HepG2 (cell line): ENCODE results near the gene PSMD1. TPM values are rescaled to one million over a fixed set of nuclear protein-coding genes. Genes with fewer than 3 reads are reported as not detected.

Experiments used
- AGO2 ChIP-seq: fragments of 200-400 bp; formaldehyde crosslinking; optimal IDR thresholded peaks from 2 replicates; pipeline ENCODE3; 2017; ENCODE audit warnings: mild to moderate bottlenecking, low read depth, low read length, moderate library complexity
- BRD4 ChIP-seq: sonication (generic); formaldehyde crosslinking; IDR thresholded peaks from 2 replicates; pipeline ENCODE4 v1.4.0; 2020; ENCODE audit warnings: missing genetic modification reagents
- CBX1 ChIP-seq: IDR thresholded peaks from one replicate; pipeline ENCODE4 v1.6.1; 2016; ENCODE audit warnings: antibody characterized with exemption, low read depth
- E2F1 ChIP-seq: sonication (generic); formaldehyde crosslinking; IDR thresholded peaks from 2 replicates; pipeline ENCODE4 v1.5.0; 2020; ENCODE audit warnings: missing genetic modification reagents
- FOXO1 ChIP-seq: sonication (generic); formaldehyde crosslinking; IDR thresholded peaks from 2 replicates; pipeline ENCODE4 v1.4.0; 2020; ENCODE audit warnings: missing genetic modification reagents
- IRX3 ChIP-seq: sonication (generic); formaldehyde crosslinking; IDR thresholded peaks from 2 replicates; pipeline ENCODE4 v1.8.1; 2023; ENCODE audit warnings: mild to moderate bottlenecking, low read depth, missing genetic modification reagents, borderline replicate concordance
- MXI1 ChIP-seq: IDR thresholded peaks from 3 replicates; pipeline ENCODE4 v1.6.1; 2012; ENCODE audit warnings: low read depth, low read length, inconsistent platforms, borderline replicate concordance
- NONO ChIP-seq, 2 experiments: fragments of 450-650 bp in 1 of 2; sonication (generic) in 1 of 2; formaldehyde crosslinking in 1 of 2; IDR thresholded peaks in 1 of 2; conservative IDR thresholded peaks in 1 of 2; 2 replicates each; pipeline versions ENCODE4 v1.6.1 to v1.8.0; 2017 to 2022; ENCODE audit warnings: mild to moderate bottlenecking in 1 of 2, missing genetic modification reagents in 1 of 2, moderate library complexity in 1 of 2
- PRMT3 ChIP-seq: sonication (generic); formaldehyde crosslinking; IDR thresholded peaks from 2 replicates; pipeline ENCODE4 v1.8.1; 2022; ENCODE audit warnings: low read depth, mild to moderate bottlenecking, moderate library complexity, missing genetic modification reagents, borderline replicate concordance
- RERE ChIP-seq: IDR thresholded peaks from 2 replicates; pipeline ENCODE4 v1.6.1; 2016; ENCODE audit warnings: low read depth, missing genetic modification reagents, missing compliant biosample characterization
- SNAPC5 ChIP-seq: sonication (generic); formaldehyde crosslinking; IDR thresholded peaks from 2 replicates; pipeline ENCODE4 v1.8.1; 2023; ENCODE audit warnings: mild to moderate bottlenecking, missing genetic modification reagents, borderline replicate concordance
- SRSF9 ChIP-seq: fragments of 200-400 bp; formaldehyde crosslinking; IDR thresholded peaks from 2 replicates; pipeline ENCODE4 v1.6.1; 2018; ENCODE audit warnings: borderline replicate concordance, mild to moderate bottlenecking, low read depth, low read length; ENCODE audit not compliant: insufficient read depth, poor library complexity, severe bottlenecking
- ZNF337 ChIP-seq: sonication (generic); formaldehyde crosslinking; IDR thresholded peaks from 2 replicates; pipeline ENCODE4 v1.5.1; 2020; ENCODE audit warnings: missing genetic modification reagents, low read depth, mild to moderate bottlenecking, borderline replicate concordance
- ZNF790 ChIP-seq: sonication (generic); formaldehyde crosslinking; IDR thresholded peaks from 2 replicates; pipeline ENCODE4 v1.8.0; 2022; ENCODE audit warnings: missing genetic modification reagents, mild to moderate bottlenecking, borderline replicate concordance
- polyA plus RNA-seq, 8 experiments: library from polyadenylated mRNA; depleted of rRNA in 3 of 8; stranded (reverse) in 7 of 8; unstranded in 1 of 8; fragments of >200 nt; fragmentation: Illumina TruSeq in 4 of 8; extraction: Trizol in 4 of 8; gene quantifications; 2 replicates each; pipeline versions ENCODE4 v1.2.1 to v1.2.3, GENCODE V29; 2011 to 2016; ENCODE audit warnings: low read depth in 4 of 8, missing spikeins in 1 of 8, mixed read lengths in 1 of 8; ENCODE audit not compliant: insufficient read depth in 1 of 8
- total RNA-seq, 5 experiments: library from RNA; depleted of rRNA; stranded (reverse); fragments of >200 nt; fragmentation: Illumina TruSeq; extraction: Trizol; gene quantifications; 2 replicates each; pipeline ENCODE4 v1.2.3, GENCODE V29; 2016; ENCODE audit warnings: low read depth in 1 of 5
- TF ChIP-seq, protein P1 (sequence below): fragments of 450-650 bp; IDR thresholded peaks from 2 replicates; pipeline ENCODE4 v1.6.1; 2016
- TF ChIP-seq, protein P2 (sequence below): sonication (generic); formaldehyde crosslinking; IDR thresholded peaks from 2 replicates; pipeline ENCODE4 v1.5.0; 2020; ENCODE audit warnings: missing genetic modification reagents
- TF ChIP-seq, protein P3 (sequence below): sonication (generic); formaldehyde crosslinking; IDR thresholded peaks from 2 replicates; pipeline ENCODE4 v1.4.0; 2020; ENCODE audit warnings: mild to moderate bottlenecking, missing genetic modification reagents
- TF ChIP-seq, protein P4 (sequence below): sonication (generic); formaldehyde crosslinking; IDR thresholded peaks from 2 replicates; pipeline ENCODE4 v1.5.1; 2020; ENCODE audit warnings: mild to moderate bottlenecking, missing genetic modification reagents, borderline replicate concordance

The PSMD1 gene
- total and polyA plus RNA-seq, 2 of the 13 experiments (the other 11 are each of a cell fraction or from before 2014, with no cell fraction given), result 136 to 191 TPM

DNA sequence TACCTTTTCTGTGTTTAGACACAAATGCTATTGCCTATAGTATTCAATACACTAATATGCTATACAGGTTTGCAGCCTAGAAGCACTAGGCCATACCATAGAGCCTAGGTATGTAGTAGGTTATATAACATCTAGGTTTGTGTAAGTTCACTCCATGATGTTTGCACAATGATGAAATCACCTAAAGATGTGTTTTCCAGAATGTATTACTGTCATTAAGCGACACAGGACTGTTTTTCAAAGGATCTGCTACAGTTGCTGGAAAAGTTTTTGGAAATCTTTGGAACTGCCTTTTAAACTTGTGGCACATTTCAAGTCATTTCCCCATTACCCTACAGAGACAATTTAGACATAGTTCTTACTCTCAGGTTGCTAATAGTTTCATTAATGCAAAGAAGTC, 9.3 kb downstream of the PSMD1 start (continued):
- TF ChIP-seq, protein P1, sequence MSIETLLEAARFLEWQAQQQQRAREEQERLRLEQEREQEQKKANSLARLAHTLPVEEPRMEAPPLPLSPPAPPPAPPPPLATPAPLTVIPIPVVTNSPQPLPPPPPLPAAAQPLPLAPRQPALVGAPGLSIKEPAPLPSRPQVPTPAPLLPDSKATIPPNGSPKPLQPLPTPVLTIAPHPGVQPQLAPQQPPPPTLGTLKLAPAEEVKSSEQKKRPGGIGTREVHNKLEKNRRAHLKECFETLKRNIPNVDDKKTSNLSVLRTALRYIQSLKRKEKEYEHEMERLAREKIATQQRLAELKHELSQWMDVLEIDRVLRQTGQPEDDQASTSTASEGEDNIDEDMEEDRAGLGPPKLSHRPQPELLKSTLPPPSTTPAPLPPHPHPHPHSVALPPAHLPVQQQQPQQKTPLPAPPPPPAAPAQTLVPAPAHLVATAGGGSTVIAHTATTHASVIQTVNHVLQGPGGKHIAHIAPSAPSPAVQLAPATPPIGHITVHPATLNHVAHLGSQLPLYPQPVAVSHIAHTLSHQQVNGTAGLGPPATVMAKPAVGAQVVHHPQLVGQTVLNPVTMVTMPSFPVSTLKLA, result no peak
- TF ChIP-seq RERE (0 out of 2 replicates have a peak, but pooled peaks have one; percentile 40), PRMT3 (CRISPR knock-in tag) (no peak), ZNF790 (CRISPR knock-in tag) (no peak), BRD4 (no peak), SRSF9 (no peak), CBX1 (no peak), MXI1 (no peak), E2F1 (CRISPR knock-in tag) (no peak), IRX3 (CRISPR knock-in tag) (no peak), FOXO1 (CRISPR knock-in tag) (peak; percentile 51; the same call in 1 of the 2 replicates), ZNF337 (no peak), NONO (IDR thresholded peaks at IDR 0.05) (no peak), NONO (CRISPR knock-in tag; conservative IDR thresholded peaks at IDR 0.05) (no peak), SNAPC5 (CRISPR knock-in tag) (no peak), AGO2 (no peak)
- TF ChIP-seq, protein P2, sequence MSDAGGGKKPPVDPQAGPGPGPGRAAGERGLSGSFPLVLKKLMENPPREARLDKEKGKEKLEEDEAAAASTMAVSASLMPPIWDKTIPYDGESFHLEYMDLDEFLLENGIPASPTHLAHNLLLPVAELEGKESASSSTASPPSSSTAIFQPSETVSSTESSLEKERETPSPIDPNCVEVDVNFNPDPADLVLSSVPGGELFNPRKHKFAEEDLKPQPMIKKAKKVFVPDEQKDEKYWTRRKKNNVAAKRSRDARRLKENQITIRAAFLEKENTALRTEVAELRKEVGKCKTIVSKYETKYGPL, result peak; percentile 96
- TF ChIP-seq, protein P3, sequence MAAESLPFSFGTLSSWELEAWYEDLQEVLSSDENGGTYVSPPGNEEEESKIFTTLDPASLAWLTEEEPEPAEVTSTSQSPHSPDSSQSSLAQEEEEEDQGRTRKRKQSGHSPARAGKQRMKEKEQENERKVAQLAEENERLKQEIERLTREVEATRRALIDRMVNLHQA, result no peak
- TF ChIP-seq, protein P4, sequence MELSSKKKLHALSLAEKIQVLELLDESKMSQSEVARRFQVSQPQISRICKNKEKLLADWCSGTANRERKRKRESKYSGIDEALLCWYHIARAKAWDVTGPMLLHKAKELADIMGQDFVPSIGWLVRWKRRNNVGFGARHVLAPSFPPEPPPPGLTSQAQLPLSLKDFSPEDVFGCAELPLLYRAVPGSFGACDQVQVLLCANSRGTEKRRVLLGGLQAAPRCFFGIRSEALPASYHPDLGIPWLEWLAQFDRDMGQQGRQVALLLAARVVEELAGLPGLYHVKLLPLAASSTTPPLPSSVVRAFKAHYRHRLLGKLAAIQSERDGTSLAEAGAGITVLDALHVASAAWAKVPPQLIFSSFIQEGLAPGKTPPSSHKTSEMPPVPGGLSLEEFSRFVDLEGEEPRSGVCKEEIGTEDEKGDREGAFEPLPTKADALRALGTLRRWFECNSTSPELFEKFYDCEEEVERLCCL (CRISPR knock-in tag), result no peak
